Heart right ventricle (tissue), 16 donors: ENCODE measurements around the gene YDJC. TPM values are rescaled to one million over a fixed set of nuclear protein-coding genes. Genes with fewer than 3 reads are reported as not detected.
"Not testable (repeated sequence)": the region's sequence is repeated elsewhere in the genome, so short reads cannot be mapped to it uniquely, and the experiment has no call there.

Source experiments
- ATAC-seq, 8 donors: fragments of 200-7000 bp; cut with Tn5 transposase; one replicate each; pipeline ENCODE4 v1.9.1; 2020; ENCODE audit warnings: mild to moderate bottlenecking in 8 of 8, moderate library complexity in 8 of 8, moderate number of reproducible peaks in 1 of 8
- DNase-seq, 2 donors: peaks; one replicate each; pipeline ENCODE4 v3.0.0-alpha.2; 2020
- H3K27ac ChIP-seq, 10 donors: fragments of 200-600 bp; sonication (generic) in 2 of 10; one replicate each; pipeline versions ENCODE4 v1.5.0 to v1.8.0; 2020 to 2022; ENCODE audit warnings: mild to moderate bottlenecking in 3 of 10
- H3K27me3 ChIP-seq, 7 donors: fragments of 200-600 bp; one replicate each; pipeline ENCODE4 v1.8.0; 2021 to 2022; ENCODE audit warnings: mild to moderate bottlenecking in 2 of 7
- H3K36me3 ChIP-seq, 9 donors: fragments of 200-600 bp; sonication (generic) in 1 of 9; one replicate each; pipeline versions ENCODE4 v1.5.0 to v1.8.0; 2020 to 2022; ENCODE audit warnings: mild to moderate bottlenecking in 2 of 9
- H3K4me1 ChIP-seq, 9 donors: fragments of 200-600 bp; sonication (generic) in 1 of 9; one replicate each; pipeline versions ENCODE4 v1.5.0 to v1.8.0; 2020 to 2022; ENCODE audit warnings: mild to moderate bottlenecking in 4 of 9
- H3K4me3 ChIP-seq, 10 donors: fragments of 200-600 bp; sonication (generic) in 2 of 10; one replicate each; pipeline versions ENCODE4 v1.5.0 to v1.8.0; 2020 to 2022; ENCODE audit warnings: mild to moderate bottlenecking in 7 of 10, moderate library complexity in 2 of 10
- H3K9me3 ChIP-seq, 11 donors: fragments of 200-600 bp in 10 of 11; sonication (generic) in 2 of 11; one replicate each; pipeline versions ENCODE4 v1.5.0 to v1.8.0; 2013 to 2022; ENCODE audit warnings: mild to moderate bottlenecking in 2 of 11, control low read depth in 1 of 11, moderate library complexity in 1 of 11
- CTCF ChIP-seq, 9 donors: fragments of 200-600 bp; sonication (generic) in 2 of 9; IDR thresholded peaks; one replicate each; pipeline versions ENCODE4 v1.5.0 to v1.8.0; 2021 to 2022; ENCODE audit warnings: antibody characterized with exemption in 9 of 9, mild to moderate bottlenecking in 5 of 9, moderate library complexity in 1 of 9
- WGBS, 2 donors: extraction: QIAGEN DNeasy Blood & Tissue Kit; methylation state at CpG; one replicate each; pipeline ENCODE4 v1.1.7; 2013; ENCODE audit warnings: inconsistent platforms in 1 of 2; 5-methylcytosine and 5-hydroxymethylcytosine counted together
- intact Hi-C, 10 donors: fragments of 100-400 bp; cut with DNase I; formaldehyde crosslinking; loops; one replicate each; pipeline versions ENCODE4 v1.11.1 to v1.14.2; 2022
- polyA plus RNA-seq, 2 donors: library from polyadenylated mRNA; stranded (reverse); fragments of 200-250 nt; gene quantifications; one replicate each; pipeline ENCODE4 v1.2.3, GENCODE V29; 2013
- total RNA-seq, 10 donors: library from RNA; stranded (reverse); fragmentation: NEBNext Ultra II Directional in 3 of 10; extraction: Animal tissue kit (Norgen Biotek cat#: 25700) in 3 of 10; gene quantifications; one replicate each; pipeline versions ENCODE4 v1.2.1 to v1.2.4, GENCODE V29; 2021 to 2023
- donor health status: Arrhythmogenic right ventricular cardiomyopathy.
- donor health status: ischemic (EF 13 %, LVEDD 7.1; RV severe dilation, severe dysfunction).
- donor health status: healthy with polysubstance abuse.
- donor health status: DM: no; HTN: yes; CAD: no.
- donor health status: DM: no; HTN: no; CAD: no.
- donor health status: ischemic (EF 25% LVEDD 6.9; RV normal size, moderate dysfunction).
- donor health status: ischemic (EF 25% LVEDD 5.7; RV mildly dilated, moderate dysfunction).
- donor health status: healthy.
- donor health status: DM: yes; HTN: yes; CAD: no.
- donor health status: Ischemic cardiomyopathy.
- donor health status: ischemic (EF 35%, LVEDD 5.7; RV mildly dilated, moderate dysfunction).
- donor health status: nonischemic (EF 11% LVEDD 7.7; RV severe dilation, severe dysfunction).
- donor health status: DM: yes; HTN: yes; CAD: no.
- donor health status: PGD.
- donor health status: ischemic (EF 29% LVEDD 5.4; RV normal size, mild dysfunction).
- donor health status: nonischemic (EF 23%, LVEDD 6.1; RV moderate dilation, normal function).

The YDJC gene
- total and polyA plus RNA-seq, 12 donors = 2.3 to 26.4 (median 4.4) TPM

GRCh38 chr22:21641417-21641788, 11.6 kb upstream of the YDJC start:
- 3 to 5% methylated on average over 9 of the region's 9 CpGs for WGBS, 2 donors
- intact Hi-C loops = no loop called here
- peaks cover 0 to 28% (median 25%) of the 10 kb centered on the region in 9 donors for H3K4me1 ChIP-seq
- ATAC-seq (peak in 7 of 8 donors; percentile 21 to 71 (median 51)), DNase-seq (no peak)
- TF ChIP-seq CTCF (IDR thresholded peaks at IDR 0.05) = peak in 6 of 9 donors; percentile 40 to 57 (median 54)
- no peaks in the 10 kb centered on the region for H3K9me3 ChIP-seq
- H3K27ac ChIP-seq = peak overlapping the region in 9 of 10 donors; percentile 38 to 82 (median 63)
- H3K4me3 ChIP-seq = peak overlapping the region; percentile 16 to 91 (median 80)
- H3K27me3 ChIP-seq = no peaks in the 10 kb centered on the region
- H3K36me3 ChIP-seq = peaks cover 0 to 20% (median 0%) of the 10 kb centered on the region in 9 donors

- intact Hi-C loops = no loop called here
- TF ChIP-seq CTCF (IDR thresholded peaks at IDR 0.05) = no peak
- H3K9me3 ChIP-seq = no peaks in the 10 kb centered on the region
These were observed 11.0 kb upstream of the YDJC start for GRCh38 chr22:21640810-21641209.

GRCh38 chr22:21639359-21639758, 9.5 kb upstream of the YDJC start:
- WGBS, 2 donors = 65 to 74% methylated on average over 4 of the region's 4 CpGs
- H3K36me3 ChIP-seq = peaks cover 0 to 8% (median 0%) of the 10 kb centered on the region in 9 donors
- H3K9me3 ChIP-seq = no peaks in the 10 kb centered on the region

More at GRCh38 chr22:21640810-21641209, 11.0 kb upstream of the YDJC start:
- DNase-seq (no peak), ATAC-seq (no peak)
- H3K4me3 ChIP-seq = no peak overlapping the region
- H3K27ac ChIP-seq = no peak overlapping the region
- no peaks in the 10 kb centered on the region for H3K27me3 ChIP-seq
- peaks cover 0 to 20% (median 0%) of the 10 kb centered on the region in 9 donors for H3K36me3 ChIP-seq
- H3K4me1 ChIP-seq = peaks cover 0 to 26% (median 22%) of the 10 kb centered on the region in 9 donors
- WGBS, 2 donors = 85 to 88% methylated on average over 5 of the region's 5 CpGs

GRCh38 chr22:21637450-21637849, 7.6 kb upstream of the YDJC start:
- WGBS, 2 donors = 88 to 93% methylated on average over 2 of the region's 2 CpGs
- intact Hi-C loops = loop anchor here in 1 of 10 donors (5.0 kb wide), 1 partner anchor 35 kb away; no protein-coding TSS in a partner anchor
- not testable (repeated sequence) for H3K27ac ChIP-seq, H3K36me3 ChIP-seq, ATAC-seq, DNase-seq, H3K27me3 ChIP-seq, H3K9me3 ChIP-seq, H3K4me3 ChIP-seq
- peaks cover 0 to 12% (median 10%) of the 10 kb centered on the region in 9 donors for H3K4me1 ChIP-seq

More at GRCh38 chr22:21639359-21639758, 9.5 kb upstream of the YDJC start:
- H3K4me3 ChIP-seq = no peak overlapping the region
- no peak overlapping the region for H3K27ac ChIP-seq
- ATAC-seq (no peak), DNase-seq (no peak)
- no peaks in the 10 kb centered on the region for H3K27me3 ChIP-seq
- peaks cover 0 to 26% (median 22%) of the 10 kb centered on the region in 9 donors for H3K4me1 ChIP-seq
- intact Hi-C loops = loop anchor here in 1 of 10 donors (5.0 kb wide), 1 partner anchor 33 kb away; no protein-coding TSS in a partner anchor
- TF ChIP-seq CTCF (IDR thresholded peaks at IDR 0.05) = no peak

GRCh38 chr22:21636629-21637218, 6.9 kb upstream of the YDJC start:
- Histone ChIP-seq H3K9me3 (no peaks in the 10 kb centered on the region), H3K4me3 (no peak overlapping the region), H3K27me3 (no peaks in the 10 kb centered on the region), H3K4me1 (peaks cover 0 to 10% (median 9%) of the 10 kb centered on the region in 9 donors), H3K36me3 (no peaks in the 10 kb centered on the region), H3K27ac (no peak overlapping the region)
- no peak for ATAC-seq
- intact Hi-C loops = loop anchor here in 1 of 10 donors (5.0 kb wide), 1 partner anchor 36 kb away; no protein-coding TSS in a partner anchor
- 92 to 94% methylated on average over 17 of the region's 17 CpGs for WGBS, 2 donors
- no peak for DNase-seq
- no peak for TF ChIP-seq CTCF (IDR thresholded peaks at IDR 0.05)
